Sciatic nerve (tissue), 2 donors: ENCODE data around the gene FZD7. TPM values are rescaled to one million over a fixed set of nuclear protein-coding genes. Genes with fewer than 3 reads are reported as not detected.

ENCODE experiments used
- ATAC-seq: fragments of 200-7000 bp; cut with Tn5 transposase; one replicate; pipeline ENCODE4 v1.9.1; 2020; ENCODE audit warnings: mild to moderate bottlenecking, moderate library complexity
- DNase-seq: peaks from one replicate; pipeline ENCODE4 v3.0.0-alpha.2; 2020; ENCODE audit warnings: low spot score
- intact Hi-C: fragments of 100-400 bp; cut with DNase I; formaldehyde crosslinking; loops from one replicate; pipeline ENCODE4 v1.14.2; 2022
- total RNA-seq: library from RNA; stranded (reverse); fragmentation: NEBNext Ultra II Directional; extraction: Animal tissue kit (Norgen Biotek cat#: 25700); gene quantifications from one replicate; pipeline ENCODE4 v1.2.1, GENCODE V29; 2021
- donor health status: DM: no; HTN: no; CAD: no.
- donor health status: DM: no; HTN: no; CAD: no.

The FZD7 gene
- total RNA-seq, 1 donor from 2014 or later, result 13.0 TPM

GRCh38 chr2:202060218-202060617, 26.6 kb downstream of the FZD7 start:
- intact Hi-C loops, result no loop called here
- no peak for DNase-seq
- ATAC-seq, result no peak

GRCh38 chr2:202061695-202062094, 28.0 kb downstream of the FZD7 start:
- intact Hi-C loops, result no loop called here
- DNase-seq, result no peak
- ATAC-seq, result no peak

- ATAC-seq (peak; percentile 78), DNase-seq (no peak)
- intact Hi-C loops, result no loop called here
Measured at GRCh38 chr2:202064171-202064880, 30.7 kb downstream of the FZD7 start.

GRCh38 chr2:202064881-202065230, 31.2 kb downstream of the FZD7 start:
- ATAC-seq (peak; percentile 23), DNase-seq (no peak)
- intact Hi-C loops, result no loop called here

DNA sequence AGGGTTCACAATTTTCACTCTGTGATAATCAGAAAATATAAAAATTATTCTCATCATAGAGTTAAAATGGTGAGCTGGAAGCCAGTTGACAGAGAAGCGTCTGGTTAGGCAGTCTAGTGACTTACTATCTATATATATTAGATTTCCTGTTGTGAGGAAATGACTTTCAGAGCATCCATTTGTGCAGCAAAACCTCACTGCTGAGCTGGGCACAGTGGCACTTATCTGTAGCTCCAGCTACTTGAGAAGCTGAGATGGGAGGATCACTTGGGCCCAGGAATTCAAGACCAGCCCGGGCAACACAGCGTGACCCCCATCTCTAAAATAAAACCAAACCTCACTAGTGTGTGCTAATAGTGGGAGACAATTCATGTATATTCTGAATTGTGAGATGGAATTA, 32.2 kb downstream of the FZD7 start:
- ATAC-seq (no peak), DNase-seq (no peak)
- intact Hi-C loops, result no loop called here

DNA sequence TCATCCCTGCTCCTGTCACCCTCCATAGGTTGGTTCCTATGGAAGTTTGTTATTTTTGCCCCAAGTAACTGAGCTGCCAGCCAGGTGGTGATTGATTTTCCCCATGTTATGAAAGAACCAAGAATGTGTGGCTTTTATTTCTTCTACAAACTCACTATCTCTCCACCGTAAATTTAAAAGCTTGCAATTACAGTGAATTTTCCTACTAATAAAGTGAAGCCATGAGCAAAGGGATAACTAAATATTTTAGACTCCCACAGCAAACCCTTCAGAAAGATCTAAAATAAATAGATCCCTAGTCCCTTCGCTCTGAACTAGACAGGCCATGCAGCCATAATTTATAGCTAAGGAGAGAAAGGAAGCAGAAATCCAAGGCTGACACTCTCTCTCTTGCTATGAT, 33.2 kb downstream of the FZD7 start:
- DNase-seq (no peak), ATAC-seq (no peak)
- intact Hi-C loops, result no loop called here

DNA sequence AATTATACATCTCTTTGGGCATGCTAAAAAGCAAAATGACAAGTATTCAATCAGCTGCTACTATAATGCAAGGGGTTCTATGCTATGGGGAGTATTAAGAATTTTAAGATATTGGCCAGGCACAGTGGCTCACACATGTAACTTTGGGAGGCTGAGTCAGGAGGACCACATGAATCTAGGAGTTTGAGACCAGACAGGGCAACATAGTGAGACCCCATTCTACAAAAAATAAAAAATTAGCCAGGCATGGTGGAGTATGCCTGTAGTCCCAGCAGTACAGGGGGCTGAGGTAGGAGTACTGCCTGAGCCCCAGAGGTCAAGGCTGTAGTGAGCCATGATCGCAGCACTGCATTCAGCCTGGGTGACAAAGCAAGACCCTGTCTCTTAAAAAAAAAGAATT, 33.9 kb downstream of the FZD7 start:
- DNase-seq (no peak), ATAC-seq (no peak)
- intact Hi-C loops, result no loop called here

DNA sequence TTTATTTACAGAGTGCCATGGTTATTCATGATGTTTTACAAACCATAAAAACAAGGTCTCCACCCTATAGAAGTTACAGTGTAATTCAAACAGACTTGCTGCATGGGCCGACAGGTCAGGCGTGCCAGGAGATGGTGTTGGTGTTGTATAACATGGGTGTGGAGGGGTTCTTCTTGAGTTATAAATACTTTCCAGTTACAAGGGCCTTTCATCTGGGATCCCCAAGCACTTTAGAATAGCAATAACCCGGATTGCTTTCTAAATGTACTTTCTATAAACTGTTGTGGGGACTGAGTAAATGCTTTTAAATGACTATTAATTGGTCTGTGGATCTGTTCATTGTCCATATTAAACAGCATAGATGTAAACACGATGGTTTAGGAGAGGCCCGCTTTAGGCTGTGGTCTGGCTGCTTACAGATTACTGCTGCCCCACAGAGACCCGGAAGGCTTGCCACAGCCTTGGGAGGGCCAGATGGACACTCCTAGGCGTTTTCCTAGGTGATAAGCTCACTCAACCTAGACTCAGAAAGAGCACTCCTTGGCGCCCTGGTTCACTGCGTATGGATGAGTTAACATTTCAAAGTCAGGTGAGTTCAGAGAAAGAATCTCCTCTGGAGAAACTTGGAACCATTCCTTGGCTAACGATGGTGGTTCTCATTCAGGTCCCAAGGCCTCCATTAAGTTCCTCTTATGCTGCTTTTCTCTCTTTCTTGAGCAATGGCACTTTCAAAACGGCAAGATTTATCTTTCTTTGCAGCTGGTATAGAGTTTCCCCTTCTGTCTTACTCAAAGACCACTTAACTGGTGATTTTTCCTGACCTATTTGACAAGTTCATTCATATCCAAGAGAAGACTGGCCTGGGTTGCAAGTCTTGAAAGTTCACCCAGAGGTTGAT, 35.8 kb downstream of the FZD7 start:
- no peak for DNase-seq
- ATAC-seq, result no peak
- intact Hi-C loops, result no loop called here

- DNase-seq, result no peak
- ATAC-seq, result no peak
- intact Hi-C loops, result no loop called here
Measured at GRCh38 chr2:202071107-202071506, 37.5 kb downstream of the FZD7 start.

GRCh38 chr2:202072226-202072625, 38.6 kb downstream of the FZD7 start:
- ATAC-seq (no peak), DNase-seq (no peak)
- intact Hi-C loops, result no loop called here

GRCh38 chr2:202072737-202073401, 39.2 kb downstream of the FZD7 start, which contains the start of gene KIAA2012:
Gene KIAA2012 (plus strand): TSS chr2:202073255. CDS start chr2:202073628, 373 bp downstream.
- intact Hi-C loops, result no loop called here
- DNase-seq, result no peak
- peak; percentile 73 for ATAC-seq

DNA sequence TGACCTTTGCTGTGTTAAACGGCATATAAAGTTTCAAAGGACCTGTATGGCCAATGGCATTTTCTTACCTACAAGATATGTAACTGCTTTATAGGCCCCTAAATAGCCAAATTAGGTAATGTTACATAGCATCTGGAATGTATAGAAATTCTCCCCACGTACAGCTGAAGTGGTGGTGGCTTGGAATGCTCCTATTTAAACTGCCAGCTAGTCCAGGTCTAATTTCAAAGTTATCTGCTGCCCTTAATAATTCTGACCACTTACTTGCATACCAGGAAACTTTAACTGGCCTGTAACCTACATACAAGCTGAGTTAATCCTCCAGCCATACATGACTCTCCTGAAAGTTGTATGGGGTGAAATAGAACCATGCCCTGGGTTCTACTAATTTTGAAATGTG, 40.7 kb downstream of the FZD7 start:
- ATAC-seq, result no peak
- no peak for DNase-seq
- intact Hi-C loops, result no loop called here

- DNase-seq, result no peak
- ATAC-seq, result no peak
- intact Hi-C loops, result no loop called here
Measured at GRCh38 chr2:202079310-202079709, 45.7 kb downstream of the FZD7 start.

- intact Hi-C loops, result no loop called here
- ATAC-seq (no peak), DNase-seq (no peak)
Measured at GRCh38 chr2:202084265-202084664, 50.6 kb downstream of the FZD7 start.

Other genes starting within 250 kb of the FZD7 start
- 2.3 TPM for gene CDK15, start 227.3 kb upstream of the FZD7 start, total RNA-seq
- gene KIAA2012, start 39.4 kb downstream of the FZD7 start, total RNA-seq, result not detected
- gene SUMO1, start 204.7 kb downstream of the FZD7 start, total RNA-seq, result 68.9 TPM
- gene NOP58, start 231.9 kb downstream of the FZD7 start, total RNA-seq, result 66.0 TPM